ENCODE results near the gene PRKCB.
A peak's percentile ranks its signal among the peaks of the same experiment; 100 is the strongest.

Gene PRKCB

DNA sequence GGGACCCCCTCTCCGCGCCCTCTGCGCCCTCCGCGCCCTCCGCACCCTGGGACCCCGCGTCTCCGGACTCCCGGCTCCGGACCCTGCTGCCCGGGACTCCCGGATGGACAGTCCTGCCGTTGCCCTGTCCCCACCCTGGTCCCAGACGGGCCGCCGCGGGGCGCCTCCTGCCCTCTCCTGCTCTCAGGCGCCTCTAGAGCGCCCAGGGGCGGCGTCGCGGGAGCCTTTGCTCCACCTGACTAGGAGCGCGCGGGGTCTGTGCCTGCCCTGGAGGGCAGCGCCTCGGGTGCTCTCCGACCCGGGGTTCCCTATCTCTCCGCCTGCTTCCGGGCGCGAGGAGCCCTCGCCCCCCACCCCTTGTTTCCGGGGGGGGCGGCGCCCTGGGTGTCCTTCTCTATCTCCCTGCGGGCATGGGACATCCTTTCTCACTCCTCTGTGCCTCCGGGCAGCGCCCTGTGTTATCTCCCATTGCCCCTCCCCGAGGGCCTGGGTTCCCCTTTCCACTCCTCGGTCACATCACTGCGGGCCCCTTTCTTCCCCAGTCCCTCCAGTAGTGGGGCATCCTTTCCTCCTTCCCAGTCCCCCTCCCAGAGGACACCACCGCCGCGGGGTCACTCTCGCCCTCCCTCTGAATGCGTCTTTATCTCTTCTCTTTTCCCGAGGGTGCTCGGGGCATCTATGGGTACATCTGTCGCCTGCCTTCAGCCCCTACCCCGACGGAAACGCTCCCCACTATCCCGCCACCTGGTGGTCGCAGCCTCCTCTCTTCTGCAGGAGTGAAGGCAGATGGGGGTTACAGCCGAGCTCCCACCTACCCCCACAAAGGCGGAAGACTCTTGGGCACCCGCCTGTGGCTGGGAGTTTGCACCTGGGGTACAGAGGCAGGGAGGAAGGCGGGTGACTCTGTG lies 875 bp downstream of the PRKCB start:
- peak; percentile 68 for DNase-seq

DNA sequence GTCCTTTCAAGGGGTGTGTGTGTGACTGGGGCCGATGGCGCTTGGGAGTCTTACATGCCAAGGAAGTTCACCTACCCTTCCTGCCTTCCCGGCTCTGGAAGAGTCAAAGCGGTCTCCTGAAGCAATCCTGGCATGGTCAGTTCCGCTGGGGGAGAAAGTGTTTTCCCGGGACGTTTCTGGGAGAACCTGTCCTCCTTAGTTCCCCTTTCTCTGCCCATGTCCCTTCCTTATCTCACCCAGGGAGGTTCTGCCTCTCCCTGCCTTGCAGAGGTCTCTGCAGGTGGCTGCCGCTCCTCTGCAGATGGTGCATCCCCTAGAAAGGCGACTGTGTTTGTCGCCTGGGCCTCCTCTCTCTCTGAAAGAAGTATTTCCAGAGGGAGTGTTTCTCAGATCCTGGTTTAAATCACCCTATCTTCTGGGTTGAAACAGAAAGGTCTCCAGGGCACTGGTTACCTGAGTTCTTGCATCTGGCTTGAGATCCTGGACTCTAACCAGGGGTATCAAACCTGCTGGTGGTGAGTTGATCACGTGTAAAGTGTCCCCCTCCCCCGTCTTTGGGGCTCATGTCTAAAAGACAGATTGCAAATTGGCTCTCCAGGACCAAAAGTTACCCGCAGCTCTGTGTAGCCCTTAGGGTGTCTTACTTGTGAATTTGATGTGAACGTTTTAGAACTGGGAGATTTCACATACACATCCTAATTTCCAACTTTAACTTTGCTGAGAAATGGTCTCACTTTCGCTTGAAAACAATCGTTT lies 1.9 kb downstream of the PRKCB start:
- peak; percentile 59 for DNase-seq

DNA sequence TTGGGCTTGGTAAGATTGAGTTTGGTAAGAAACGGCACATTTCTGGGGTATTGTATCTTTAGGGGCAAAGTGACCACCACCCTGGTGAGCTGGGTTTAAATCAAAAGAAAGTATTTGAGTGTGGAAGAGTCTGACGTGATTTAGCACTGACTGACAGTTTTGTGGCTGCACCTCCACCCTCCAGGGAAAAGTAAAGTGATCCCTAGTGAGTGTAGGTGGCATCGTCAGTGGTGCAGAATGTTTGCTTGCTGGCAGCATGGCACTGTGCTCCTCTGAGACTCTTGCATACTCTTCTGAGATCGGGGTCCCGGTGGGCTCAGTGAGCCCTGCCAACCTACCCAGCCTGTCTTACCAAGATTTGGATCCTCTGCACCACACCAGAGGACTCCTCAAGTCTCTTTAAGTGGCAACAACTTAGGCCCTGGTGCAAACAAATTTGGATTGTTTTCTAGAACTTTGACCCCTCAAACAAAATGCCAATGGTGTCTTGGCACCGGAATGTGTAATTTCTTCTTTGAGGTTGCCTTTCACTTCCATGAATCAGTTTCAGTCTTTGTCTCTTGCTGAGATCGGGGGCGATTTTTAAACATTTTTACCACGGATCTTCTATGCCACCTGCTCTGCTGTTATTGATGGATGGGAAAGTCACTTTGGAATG lies 2.8 kb downstream of the PRKCB start:
- no peak for DNase-seq

DNA sequence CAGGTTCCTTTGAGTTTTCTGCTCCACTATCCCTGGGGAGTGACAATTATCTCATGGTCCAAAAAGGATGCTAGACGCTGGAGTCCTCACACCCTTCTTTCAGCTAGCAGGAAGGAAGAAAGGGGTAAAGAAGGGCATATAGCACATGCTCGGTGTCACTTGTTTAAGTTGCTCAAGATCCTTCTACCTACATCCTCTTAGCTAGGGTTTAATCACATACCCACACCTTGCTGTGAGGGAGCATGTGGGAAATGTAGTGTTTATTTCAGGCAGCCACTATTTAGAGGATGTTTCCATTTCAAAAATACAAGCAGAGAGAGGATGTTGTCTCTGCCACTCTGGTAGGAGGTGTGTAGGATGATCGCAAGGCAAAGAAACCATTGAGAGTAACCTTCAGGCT lies 4.5 kb downstream of the PRKCB start:
- DNase-seq: no peak

DNA sequence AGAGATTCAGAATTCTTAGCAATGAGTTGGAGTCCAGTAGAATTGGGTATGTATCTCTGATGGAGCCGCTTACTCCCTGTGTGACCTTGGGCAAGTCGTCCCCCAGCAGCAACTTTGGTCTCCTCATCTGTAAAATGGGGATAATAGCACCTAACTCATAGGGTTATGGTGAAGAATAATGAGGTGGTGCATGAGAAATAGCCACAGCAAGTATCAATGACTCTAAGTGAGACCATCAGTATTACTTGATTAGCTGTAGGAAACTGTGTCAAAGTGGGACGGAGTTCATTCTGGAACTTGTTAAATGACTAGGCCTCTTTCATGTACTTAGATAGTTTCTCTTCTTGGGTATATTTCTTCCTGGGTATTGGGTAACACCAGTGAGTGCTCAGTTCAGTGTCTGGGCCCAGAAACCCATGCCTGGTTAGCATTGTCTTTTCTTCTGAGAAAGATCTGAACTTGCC lies 6.4 kb downstream of the PRKCB start:
- DNase-seq: no peak

DNA sequence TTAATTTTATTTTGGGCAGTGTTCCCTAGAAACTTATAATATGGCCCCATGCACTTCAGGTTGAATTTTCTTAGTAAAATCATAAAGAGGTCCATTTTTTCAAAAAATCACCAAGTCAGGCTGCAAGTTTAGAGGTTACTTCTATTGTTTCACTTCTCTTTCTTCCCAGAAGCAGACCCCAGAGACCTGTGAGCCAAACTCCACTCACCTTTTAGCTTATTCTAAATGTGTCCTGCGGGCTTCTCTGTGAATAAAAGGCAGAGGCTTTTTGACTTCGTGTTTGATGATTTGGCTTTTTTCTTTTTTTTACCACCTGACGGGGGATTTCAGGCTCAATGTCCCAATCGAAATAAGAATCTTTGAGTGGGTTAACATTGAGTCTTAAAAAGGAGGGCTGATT lies 7.4 kb downstream of the PRKCB start:
- peak; percentile 45 for DNase-seq

DNA sequence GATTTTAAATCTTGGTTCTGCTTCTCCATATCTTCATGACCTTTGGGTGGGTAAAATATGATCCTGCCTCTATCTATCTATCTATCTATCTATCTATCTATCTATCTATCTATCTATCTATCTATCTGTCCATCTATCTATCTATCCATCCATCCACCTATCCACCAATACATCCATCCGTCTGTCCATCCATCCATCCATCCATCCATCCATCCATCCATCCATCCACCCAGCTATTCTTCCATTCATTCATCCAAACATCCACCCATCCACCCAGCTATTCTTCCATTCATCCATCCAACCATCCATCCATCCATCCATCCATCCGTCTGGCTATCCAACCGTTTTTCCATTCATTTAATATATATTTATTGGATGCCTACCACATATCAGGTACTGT lies 11.5 kb downstream of the PRKCB start:
- no peak for DNase-seq

DNA sequence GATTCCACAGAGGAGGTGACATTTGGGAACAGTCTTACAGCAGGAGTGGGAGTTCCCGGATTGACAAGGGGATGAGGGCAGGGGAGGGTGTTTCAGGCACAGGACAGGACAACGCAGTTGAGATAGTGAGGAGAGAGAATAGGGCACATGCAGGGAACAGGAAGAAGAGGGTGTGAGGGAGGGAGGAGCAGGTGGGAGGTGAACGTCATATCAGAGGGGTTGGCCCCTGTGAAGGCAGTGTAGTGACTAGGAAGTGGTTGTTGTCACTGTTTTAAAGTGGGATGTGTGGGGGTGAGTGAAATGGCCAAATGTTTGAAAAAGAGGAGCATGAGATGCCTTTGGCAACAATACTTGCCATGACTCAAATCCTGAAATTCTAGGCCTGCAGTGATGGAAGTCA lies 12.2 kb downstream of the PRKCB start:
- no peak for DNase-seq

DNA sequence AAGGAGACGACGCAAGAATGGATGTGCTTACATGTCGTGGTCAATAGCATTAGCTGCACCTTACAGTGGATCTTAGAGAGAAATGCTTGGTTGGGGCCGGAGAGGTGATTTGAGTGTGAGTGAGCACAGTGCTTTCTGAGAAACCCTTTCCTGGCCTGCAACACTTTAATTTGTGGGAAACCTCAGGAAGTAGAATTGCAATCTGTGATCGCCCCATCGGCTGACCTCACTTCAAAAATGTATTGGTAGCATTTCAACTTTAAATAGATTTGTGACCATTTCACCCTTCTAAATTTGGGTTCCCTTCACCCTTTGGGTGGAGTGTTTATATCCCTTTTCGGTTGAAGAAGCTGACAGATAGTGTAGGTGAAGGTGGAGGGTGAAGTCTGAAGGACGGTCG lies 13.2 kb downstream of the PRKCB start:
- no peak for DNase-seq

DNA sequence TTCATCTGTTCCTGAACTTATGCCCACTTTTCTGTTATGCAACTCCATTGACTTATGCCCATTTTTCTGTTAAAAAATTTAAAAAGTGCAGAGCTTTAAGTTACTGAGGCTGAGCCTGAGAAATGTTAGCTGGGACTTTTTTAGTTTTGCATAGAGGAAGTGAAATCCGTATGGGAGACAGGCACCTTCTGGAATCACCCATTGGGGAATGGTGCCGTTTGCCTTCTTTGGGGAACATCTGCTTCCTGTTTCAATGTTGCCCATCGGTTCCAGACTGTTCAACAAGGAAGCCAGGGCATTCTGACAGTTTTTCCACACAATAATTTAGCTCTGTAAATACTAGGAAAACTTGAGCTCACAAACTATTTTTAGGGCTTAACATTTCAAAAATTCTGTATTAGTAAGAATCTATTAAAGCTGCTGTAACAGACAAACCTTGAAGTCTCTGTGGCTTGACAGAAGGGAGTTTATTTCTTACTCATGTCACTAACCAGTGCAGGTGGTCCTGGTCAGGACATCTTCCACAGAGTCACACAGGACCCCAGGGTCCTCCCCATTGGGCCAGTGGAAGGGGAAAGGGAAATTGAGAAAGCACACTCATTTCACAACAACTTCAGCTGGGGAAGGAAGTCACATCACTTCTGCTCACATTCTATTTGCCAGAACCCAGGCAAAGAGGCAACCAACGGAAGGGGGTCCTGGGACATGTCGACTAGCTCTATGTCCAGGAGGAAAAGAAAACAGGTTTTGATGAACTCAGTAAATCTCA lies 17.2 kb downstream of the PRKCB start:
- no peak for DNase-seq

DNA sequence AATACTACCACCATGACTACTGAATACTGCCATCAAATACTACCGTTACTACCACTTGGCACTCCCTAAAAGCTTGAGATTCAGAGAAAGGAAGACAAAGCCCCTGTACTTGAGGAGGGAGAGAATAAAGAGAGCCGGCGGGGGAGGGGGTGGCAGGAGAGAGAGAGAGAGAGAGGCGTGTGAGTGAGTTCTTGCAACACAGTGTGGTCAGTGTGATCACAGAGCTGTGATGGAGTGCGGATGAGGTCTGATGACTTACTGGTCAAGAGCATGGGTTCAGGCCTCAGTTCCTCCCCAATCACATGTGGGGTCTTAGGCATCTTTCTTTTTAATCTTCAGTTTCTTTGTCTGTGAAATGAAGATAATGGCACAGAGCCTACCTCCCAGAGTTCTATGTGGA lies 19.2 kb downstream of the PRKCB start:
- DNase-seq: no peak

DNA sequence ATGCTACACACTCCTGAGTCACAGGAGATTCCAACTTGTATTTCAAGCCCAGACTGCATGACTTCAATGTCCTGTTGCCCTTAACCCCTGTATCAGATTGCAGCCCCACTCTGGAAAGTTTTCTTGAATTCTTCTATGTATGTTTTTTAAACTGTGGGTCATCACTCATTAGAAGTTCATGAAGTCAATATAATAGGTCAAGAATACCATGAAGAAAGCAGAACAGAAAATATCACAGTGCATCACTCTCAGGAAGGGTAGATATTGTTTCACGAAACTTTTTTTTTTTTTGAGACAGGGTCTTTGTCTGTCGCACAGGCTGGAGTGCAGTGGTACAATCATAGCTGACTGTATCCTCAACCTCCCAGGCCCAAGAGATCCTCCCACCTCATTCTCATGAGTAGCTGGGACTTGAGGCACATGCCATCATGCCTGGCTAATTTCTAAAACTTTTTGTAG lies 20.5 kb downstream of the PRKCB start:
- no peak for DNase-seq

DNA sequence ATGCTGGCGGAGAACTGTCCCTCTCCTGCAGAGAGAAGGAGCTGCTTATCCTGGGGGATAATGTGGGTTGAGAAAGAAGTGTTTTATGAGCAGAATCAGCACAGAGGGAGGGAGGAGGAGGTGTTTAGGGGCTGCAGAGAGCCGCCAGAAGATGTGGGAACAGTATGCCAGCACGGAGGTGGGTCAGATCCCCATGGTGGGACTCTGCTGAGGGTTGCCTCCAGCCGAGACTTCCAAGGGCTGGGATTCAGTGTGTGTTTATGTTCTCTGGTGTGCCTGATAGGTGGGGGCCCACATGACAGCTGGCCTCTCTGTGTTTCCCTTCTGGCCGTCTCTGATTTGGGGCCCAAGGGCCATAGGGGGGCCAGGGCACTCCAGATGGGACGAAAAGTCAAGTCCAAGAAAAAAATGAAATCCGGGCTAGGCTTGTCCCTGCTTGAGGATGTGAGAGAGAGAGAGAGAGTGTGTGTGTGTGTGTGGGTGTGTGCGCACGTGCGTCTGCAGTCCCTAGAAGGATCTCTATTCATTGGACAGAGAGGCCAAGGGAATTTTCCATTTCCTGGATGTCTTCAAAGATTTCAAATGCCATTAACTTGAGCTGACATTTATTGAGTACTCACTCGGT lies 21.6 kb downstream of the PRKCB start:
- no peak for DNase-seq

DNA sequence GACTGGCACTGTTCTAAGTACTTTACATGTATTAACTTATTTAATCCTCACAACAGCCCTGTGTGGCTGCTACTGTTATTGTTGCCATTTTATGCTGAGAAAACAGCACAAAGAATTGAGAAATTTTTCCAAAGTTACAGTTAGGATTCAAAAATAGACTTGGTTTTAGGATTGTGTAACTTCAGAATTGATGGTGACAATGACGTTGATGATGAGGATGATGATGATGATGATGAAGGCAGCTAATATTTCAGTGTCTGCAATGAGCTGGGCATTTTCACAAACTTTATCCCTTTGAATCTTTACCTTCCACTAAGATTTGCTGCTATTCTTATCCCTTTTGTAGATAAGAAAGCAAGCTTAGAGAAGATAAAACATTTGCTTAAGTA lies 22.1 kb downstream of the PRKCB start:
- no peak for DNase-seq

DNA sequence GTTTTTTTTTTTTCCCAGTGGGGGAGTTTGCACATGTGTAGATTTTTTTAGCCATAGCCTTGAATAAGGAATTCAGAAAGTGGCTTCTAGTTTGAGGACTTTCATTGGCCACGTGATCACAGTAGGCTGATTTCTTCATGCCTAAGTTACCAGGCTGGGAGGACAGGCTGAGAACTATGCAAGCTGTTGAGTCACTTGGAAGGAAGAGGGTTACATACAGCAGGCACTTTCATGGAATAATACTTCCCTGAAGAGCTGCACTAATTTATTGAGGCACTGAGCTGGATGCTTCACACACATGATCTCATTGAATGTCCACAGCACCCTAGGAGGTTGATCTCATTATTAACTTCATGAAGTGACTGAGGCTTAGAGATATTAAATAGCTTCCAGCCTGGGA lies 22.8 kb downstream of the PRKCB start:
- no peak for DNase-seq

DNA sequence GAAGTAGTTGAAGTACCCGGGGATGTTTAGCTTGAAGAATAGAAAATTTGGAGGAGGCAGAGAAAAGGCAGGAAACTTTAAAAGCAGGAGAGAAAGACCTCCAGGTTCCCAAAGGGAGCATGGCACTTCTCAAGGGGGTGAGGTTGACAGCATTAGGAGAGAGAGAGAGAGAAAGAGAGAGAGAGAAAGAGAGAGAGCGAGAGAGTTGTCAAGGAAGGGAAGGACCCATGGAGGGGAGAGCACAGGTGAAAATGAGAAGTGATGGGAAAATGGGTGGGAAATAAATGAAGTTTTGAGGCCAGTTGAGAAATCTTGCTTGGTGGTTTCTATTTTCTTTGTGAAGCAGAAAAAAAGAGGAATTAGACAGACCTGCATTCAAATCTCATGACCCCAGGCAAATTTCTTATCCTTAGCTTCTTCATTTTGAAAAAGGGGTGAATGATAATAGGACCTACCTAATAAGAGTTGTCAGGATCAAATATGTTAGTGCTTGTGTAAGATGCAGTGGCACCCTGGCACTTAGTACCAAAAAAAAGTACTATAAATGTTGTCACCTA lies 24.0 kb downstream of the PRKCB start:
- DNase-seq: no peak

DNA sequence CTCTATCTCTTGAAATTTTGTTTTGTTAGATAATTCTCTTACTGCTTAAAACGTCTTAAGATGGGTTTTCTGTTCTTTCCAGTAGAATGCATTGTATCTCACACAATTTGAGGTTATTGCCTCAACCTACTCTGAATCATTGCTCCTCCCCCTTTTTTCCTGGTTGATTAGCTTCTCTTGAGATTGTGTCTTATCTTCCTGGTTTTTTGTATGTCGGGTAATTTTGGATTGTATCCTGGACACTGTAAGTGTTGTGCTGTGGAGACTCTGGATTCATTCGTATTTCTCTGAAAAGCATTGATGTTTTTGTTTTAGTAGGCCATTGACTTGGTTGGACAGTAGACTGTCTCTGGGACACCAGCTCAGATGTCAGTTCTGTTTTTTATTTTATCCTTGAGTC lies 26.1 kb downstream of the PRKCB start:
- DNase-seq: no peak

DNA sequence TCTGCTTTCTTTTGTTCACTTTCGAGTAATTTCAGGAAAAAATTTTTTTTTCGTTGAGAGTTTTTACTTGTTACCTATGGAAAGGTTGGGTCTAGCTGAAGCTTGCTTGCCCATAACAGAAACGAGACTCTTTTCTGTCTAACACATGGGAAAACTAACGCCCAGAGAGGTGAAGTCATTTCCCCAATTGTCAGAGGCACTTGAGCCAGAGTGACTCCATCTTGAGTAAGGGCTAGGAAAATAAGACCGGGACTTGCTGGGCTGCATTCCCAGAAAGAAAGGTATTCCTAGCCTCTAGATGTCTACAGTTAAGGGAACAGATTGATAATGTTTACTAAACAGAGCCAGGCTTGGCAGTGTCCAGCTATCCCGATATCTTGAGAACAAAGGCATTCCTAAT lies 26.8 kb downstream of the PRKCB start:
- DNase-seq: no peak

DNA sequence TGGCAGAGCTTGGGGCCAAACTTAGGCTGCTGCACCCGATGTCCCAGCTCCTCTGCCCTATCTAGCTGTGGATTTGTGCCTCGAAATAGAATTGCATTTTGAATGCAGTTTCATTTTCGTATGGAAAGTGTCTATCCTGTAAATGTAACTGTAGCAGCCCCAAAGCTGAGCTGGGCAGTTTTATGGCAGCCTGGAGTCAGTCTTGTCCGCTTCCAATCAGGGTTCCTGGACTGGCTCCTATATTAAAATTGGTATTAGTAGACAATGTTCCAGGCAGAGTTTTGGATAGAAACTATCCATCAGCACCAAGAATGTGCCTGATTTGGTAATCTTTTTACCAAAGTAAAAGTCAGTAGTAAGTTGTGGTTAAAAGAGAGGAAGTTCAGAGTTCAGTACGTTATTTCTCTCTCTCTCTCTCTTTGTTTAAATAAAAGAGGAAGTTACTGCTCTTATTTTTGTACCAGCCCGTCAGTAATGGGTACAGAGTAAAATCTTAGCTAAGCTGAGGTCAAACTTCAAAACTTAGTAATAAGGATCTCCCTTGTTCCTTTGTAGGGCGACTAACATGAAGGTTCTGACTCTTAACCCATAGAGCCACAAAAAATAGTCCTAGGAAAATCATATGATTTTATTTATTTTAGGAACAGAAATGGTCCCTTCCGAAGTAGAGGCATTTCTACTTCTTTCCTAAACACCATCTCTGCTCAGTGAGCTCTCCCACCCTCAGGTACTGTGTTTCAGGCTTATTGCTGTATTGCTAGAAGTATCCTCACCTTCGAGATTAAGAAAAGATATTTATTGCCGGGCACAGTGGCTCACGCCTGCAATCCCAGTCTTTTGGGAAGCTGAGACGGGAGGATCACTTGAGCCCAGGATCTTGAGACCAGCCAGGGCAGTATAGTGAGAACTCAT lies 28.0 kb downstream of the PRKCB start:
- DNase-seq: peak; percentile 89

DNA sequence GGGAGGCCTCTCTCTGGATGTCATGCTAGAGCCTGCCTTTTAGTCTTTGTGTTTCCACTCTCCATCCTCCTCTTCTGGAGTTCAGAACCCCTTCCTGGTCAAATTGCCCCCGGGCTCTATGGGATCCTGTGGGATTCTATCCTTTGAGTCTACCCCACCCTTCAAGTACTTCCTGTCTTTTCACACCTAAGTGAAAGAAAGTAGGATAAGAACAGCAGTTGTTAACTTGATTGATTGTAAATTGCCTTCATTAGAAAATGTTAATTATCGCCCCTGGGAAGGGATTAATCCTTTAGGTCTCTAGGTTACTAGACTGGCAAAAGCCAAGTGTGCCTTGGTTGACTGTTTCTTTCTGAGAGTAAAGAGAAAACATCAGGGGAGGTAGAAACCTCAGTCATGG lies 30.1 kb downstream of the PRKCB start:
- DNase-seq: no peak

DNA sequence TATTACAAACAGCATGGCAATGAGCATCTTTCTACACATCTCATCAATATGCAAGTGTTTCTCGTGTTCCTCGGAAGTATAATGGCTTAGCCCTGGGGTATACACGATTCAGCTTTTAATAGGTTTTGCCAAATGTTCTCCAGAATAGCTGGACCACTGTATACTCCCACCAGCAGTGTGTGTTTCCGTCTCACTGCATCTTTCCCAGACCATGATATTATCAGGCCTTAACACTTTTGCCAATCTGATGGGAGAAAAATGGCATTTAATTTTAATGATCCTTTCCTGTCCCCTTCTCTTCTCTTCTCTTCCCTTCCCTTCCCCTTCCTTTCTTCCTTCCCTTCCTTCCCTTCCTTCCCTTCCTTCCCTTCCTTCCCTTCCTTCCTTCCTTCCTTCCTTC lies 30.8 kb downstream of the PRKCB start:
- DNase-seq: no peak
